Left ventricle myocardium superior (tissue), 1 donor: Measurements from ENCODE around the gene RAB25. TPM values are rescaled to one million over a fixed set of nuclear protein-coding genes. Genes with fewer than 3 reads are reported as not detected.

Experiments used
- ATAC-seq: fragments of 200-7000 bp; cut with Tn5 transposase; one replicate; pipeline ENCODE4 v1.9.1; 2020; ENCODE audit warnings: mild to moderate bottlenecking, moderate library complexity
- DNase-seq: peaks from one replicate; pipeline ENCODE4 v3.0.0-alpha.2; 2020
- intact Hi-C: fragments of 100-400 bp; cut with micrococcal nuclease; formaldehyde crosslinking; loops from one replicate; pipeline ENCODE4 v1.11.0; 2022
- total RNA-seq: library from RNA; stranded (reverse); fragmentation: NEBNext Ultra II Directional; extraction: Animal tissue kit (Norgen Biotek cat#: 25700); gene quantifications from one replicate; pipeline ENCODE4 v1.2.1, GENCODE V29; 2021
- donor health status: DM: no; HTN: yes; CAD: no; lungs with severe emphysema.

Gene RAB25
- total RNA-seq, 1 donor from 2014 or later = not detected

DNA sequence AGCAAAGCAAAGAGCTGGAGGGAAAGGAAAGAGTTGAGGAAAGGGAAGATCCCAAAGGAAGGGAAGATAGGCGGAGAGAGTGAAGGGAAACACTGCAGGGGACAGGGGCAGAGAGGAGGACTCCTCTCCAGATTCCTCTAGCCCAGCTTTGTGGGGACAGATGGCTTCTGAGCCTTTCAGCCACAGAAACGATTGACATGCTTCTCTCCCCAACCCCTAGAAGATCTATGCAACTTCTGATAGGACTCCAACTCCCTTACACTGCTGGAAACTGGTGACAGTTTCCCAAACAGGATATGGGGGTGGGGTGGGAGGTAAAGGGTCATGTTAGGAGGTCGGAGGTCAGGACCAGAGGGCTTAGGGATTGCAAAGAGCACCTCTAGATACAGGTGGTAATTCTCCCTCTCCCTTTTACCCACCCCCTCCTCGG, 14.8 kb downstream of the RAB25 start:
- intact Hi-C loops = no loop called here
- ATAC-seq = no peak
- no peak for DNase-seq

- ATAC-seq (peak; percentile 78), DNase-seq (peak; percentile 71)
- intact Hi-C loops = no loop called here
Measured at GRCh38 chr1:156076609-156077429, 15.9 kb downstream of the RAB25 start.

- DNase-seq = no peak
- intact Hi-C loops = no loop called here
- no peak for ATAC-seq
Measured at GRCh38 chr1:156077430-156077760, 16.4 kb downstream of the RAB25 start.

DNA sequence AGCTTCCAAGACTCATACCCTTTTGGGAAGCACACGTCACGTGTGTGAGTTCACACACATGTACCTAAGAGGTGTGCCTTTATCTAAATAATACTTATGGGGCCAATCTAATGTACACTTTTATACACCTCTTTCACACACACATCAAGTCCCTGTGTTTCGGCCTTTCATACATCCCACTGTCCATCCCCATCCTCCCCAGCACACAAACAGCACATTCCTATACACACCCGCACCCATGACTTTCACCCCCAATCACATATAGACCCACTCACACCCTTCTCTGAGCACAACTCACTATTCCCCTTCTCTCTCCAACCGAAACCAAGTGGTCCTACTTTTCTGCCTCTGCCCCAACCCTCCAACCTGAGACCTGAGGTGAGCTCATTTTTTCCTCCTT, 17.8 kb downstream of the RAB25 start:
- ATAC-seq = no peak

GRCh38 chr1:156079762-156080161, 18.8 kb downstream of the RAB25 start:
- DNase-seq (no peak), ATAC-seq (no peak)
- intact Hi-C loops = no loop called here

More for the DNA sequence above, 17.8 kb downstream of the RAB25 start:
- no peak for DNase-seq
- intact Hi-C loops = no loop called here

GRCh38 chr1:156080241-156080862, 19.4 kb downstream of the RAB25 start:
- DNase-seq = no peak
- intact Hi-C loops = no loop called here
- ATAC-seq = no peak

- ATAC-seq = no peak
- DNase-seq = no peak
- intact Hi-C loops = no loop called here
Measured at GRCh38 chr1:156080863-156081179, 19.9 kb downstream of the RAB25 start.

GRCh38 chr1:156081180-156081916, 20.4 kb downstream of the RAB25 start:
- intact Hi-C loops = no loop called here
- ATAC-seq (no peak), DNase-seq (no peak)

DNA sequence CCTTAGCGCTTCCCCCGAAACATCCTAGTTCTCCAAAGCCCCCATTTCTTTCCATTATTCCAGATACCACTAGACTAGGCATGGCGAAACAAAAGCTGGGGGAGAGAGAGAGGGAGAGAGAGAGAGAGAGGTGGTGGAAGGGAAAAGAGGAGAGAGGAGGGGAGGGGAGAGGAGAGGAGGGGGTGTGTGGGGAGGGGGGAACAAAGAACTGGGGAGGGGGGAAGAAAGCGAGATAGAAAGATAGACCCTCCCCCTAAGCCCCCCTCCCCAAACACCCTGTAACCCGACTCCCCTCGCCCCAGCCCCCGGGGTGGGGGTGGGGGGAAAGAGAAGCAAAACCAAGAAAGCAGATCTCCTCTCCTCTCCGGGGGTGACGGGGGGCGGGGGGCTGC, 21.0 kb downstream of the RAB25 start:
- intact Hi-C loops = no loop called here
- no peak for ATAC-seq
- no peak for DNase-seq

DNA sequence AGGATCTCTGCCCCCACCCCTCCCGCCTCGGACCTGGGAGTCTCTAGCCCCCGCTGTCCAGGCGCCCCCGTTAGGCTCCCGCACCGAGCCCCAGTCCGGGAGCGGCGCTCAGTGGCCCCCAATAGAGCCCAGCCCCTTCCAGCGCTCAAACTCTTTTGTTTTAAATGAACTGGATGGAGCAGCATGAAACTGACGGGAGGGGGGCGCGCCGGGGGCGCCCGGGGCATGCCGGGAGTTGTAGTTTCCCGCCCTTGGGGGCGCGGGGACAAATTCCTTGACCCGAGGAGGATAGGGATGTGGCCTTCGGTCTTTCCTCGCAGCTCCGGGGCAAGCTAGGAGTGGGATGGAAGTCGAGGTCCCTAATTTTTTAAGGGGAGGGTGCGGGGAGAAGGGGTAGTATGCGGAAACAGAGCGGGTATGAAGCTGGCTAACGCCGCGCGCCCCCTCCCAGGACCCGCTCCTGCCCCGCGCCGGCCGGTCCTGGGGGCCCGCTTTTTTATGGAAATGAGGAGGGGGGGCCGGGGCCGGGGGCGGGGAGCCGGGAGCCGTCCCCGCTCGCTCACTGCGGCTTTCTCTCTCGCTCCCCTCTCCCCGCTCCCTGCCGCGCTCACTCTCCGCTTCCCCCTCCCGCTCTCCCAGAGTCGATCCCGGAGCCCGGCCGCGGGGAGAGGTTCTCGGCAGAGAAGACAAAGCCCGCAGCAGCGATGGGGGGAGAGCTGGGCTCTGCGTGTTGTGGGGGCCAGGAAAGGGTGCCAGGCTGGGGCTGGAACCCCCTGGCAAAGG, 21.5 kb downstream of the RAB25 start, which contains the start of gene MEX3A:
TSS of gene MEX3A (minus strand) at position 157 of the 783 bp plus-strand sequence. CDS start 467 bp downstream, outside the sequence.
- DNase-seq (peak; percentile 82), ATAC-seq (peak; percentile 86)
- intact Hi-C loops = no loop called here

- ATAC-seq = no peak
- intact Hi-C loops = no loop called here
- DNase-seq = no peak
Measured at GRCh38 chr1:156083800-156084790, 23.1 kb downstream of the RAB25 start.

GRCh38 chr1:156086256-156086662, 25.3 kb downstream of the RAB25 start:
- intact Hi-C loops = no loop called here
- DNase-seq (peak; percentile 67), ATAC-seq (peak; percentile 56)

DNA sequence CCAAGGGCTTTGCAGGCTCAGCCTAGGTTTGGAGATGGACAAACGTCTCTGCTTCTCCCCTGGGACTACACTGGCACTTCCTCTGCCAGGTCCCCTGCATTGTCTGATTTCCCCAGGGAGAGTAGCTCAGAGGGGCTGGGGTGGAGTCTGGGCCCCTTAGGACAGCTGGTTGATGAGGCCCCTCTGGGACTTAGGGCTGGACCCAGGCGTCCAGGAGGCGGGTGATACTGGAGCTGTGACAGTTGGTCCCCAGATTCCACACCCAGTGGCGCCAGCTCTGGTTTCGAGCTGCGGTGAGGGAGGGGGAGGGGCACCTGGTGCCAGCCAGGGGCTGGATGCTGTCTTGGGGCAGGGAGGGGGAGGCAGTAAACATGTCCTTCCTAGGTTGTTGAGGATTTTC, 28.7 kb downstream of the RAB25 start:
- intact Hi-C loops = no loop called here
- ATAC-seq (no peak), DNase-seq (no peak)

GRCh38 chr1:156090138-156090839, 29.3 kb downstream of the RAB25 start:
- ATAC-seq = peak; percentile 22
- intact Hi-C loops = no loop called here
- DNase-seq = no peak

- ATAC-seq (peak; percentile 79), DNase-seq (peak; percentile 89)
- intact Hi-C loops = no loop called here
Measured at GRCh38 chr1:156090840-156091188, 29.9 kb downstream of the RAB25 start.

GRCh38 chr1:156091610-156092009, 30.6 kb downstream of the RAB25 start:
- DNase-seq (no peak), ATAC-seq (no peak)
- intact Hi-C loops = no loop called here

DNA sequence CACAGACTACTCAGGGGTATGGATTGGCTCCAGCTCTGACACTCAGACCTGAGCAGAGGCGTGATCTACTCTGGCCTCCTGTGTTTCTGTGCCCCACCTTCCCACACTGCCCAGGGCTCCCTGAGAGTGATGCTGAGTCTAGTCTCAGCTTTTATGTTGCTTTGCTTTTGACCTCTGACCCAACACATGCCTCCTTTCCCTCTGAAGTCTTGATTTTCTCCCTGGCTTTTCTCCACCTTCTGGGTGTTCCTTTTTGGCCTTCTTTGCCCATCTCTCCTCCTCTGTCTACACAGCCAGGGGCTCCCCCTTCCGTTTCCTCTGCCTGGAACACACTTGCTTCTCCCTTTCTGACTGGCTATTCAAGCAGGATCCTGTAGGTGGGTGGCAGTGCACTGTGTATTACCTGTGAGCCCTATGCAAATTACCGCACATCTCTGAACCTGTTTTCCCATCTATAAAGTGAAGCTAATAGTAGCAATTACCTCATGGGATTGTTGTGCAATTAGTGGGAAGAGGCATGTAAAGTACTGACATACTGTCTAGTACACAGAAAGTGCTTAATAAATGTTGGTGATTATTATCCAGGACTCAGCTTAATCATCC, 35.0 kb downstream of the RAB25 start:
- intact Hi-C loops = loop anchor here (2.0 kb wide), 1 partner anchor 35 kb away; no protein-coding TSS in a partner anchor
- DNase-seq = no peak
- ATAC-seq = no peak
